Astrocyte of the spinal cord (primary cell): ENCODE measurements around the gene TNS2.

Source experiments
- DNase-seq: peaks from one replicate; pipeline ENCODE4 v3.0.0; 2011; ENCODE audit warnings: low read depth, low spot score
- H3K4me3 ChIP-seq: 2 replicates; pipeline ENCODE4 v1.5.1; 2011; ENCODE audit warnings: low read depth, mild to moderate bottlenecking, low read length, moderate library complexity
- in situ Hi-C: cut with HindIII; loops from 2 replicates; pipeline ENCODE4 v1.10.0; 2017; ENCODE audit warnings: low sequenced_read_pairs
- TF ChIP-seq, protein P1 (sequence below): IDR thresholded peaks from 2 replicates; pipeline ENCODE4 v1.5.1; 2012; ENCODE audit warnings: low read depth, mild to moderate bottlenecking, low read length, inconsistent platforms

The TNS2 gene, protein sequence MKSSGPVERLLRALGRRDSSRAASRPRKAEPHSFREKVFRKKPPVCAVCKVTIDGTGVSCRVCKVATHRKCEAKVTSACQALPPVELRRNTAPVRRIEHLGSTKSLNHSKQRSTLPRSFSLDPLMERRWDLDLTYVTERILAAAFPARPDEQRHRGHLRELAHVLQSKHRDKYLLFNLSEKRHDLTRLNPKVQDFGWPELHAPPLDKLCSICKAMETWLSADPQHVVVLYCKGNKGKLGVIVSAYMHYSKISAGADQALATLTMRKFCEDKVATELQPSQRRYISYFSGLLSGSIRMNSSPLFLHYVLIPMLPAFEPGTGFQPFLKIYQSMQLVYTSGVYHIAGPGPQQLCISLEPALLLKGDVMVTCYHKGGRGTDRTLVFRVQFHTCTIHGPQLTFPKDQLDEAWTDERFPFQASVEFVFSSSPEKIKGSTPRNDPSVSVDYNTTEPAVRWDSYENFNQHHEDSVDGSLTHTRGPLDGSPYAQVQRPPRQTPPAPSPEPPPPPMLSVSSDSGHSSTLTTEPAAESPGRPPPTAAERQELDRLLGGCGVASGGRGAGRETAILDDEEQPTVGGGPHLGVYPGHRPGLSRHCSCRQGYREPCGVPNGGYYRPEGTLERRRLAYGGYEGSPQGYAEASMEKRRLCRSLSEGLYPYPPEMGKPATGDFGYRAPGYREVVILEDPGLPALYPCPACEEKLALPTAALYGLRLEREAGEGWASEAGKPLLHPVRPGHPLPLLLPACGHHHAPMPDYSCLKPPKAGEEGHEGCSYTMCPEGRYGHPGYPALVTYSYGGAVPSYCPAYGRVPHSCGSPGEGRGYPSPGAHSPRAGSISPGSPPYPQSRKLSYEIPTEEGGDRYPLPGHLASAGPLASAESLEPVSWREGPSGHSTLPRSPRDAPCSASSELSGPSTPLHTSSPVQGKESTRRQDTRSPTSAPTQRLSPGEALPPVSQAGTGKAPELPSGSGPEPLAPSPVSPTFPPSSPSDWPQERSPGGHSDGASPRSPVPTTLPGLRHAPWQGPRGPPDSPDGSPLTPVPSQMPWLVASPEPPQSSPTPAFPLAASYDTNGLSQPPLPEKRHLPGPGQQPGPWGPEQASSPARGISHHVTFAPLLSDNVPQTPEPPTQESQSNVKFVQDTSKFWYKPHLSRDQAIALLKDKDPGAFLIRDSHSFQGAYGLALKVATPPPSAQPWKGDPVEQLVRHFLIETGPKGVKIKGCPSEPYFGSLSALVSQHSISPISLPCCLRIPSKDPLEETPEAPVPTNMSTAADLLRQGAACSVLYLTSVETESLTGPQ (N-terminal part only)

DNA sequence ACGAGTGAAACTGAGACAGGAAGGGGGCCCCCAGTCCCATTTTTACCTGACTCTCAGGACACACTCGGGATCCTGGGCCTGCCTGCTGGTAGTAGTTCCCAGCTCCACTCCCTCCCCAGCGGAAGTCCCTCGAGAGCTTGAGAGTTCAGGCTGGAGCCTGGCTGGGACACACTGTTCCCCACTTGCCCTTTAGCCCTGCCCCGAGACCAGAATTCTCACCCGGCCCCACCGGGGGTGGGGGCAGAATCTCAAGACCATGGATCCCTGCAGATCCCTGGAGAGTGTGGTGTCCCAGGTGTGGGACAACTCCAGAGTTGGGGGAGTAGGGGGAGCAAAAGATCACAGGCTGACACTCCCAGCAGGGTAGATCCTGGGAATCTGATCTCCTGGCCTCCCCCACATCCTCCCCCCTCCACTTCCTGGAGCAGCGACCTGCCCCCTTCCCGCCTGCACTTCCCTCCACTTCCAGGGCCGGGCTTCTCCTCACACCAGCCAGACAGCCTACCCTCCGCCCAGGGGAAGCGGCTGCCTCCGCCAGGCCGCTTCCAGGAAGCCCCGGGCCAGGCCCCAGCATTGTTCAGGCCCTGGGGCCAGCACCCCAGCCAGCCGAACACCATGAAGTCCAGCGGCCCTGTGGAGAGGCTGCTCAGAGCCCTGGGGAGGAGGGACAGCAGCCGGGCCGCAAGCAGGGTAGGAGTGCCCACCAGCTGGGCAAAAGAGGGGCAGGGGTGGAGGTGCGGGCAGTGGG, at the start of gene TNS2:
Gene TNS2, plus strand, starts transcription at position 495 of the 748 bp plus-strand sequence. Its CDS starts 121 bp downstream, at position 616.
- TF ChIP-seq, protein P1, sequence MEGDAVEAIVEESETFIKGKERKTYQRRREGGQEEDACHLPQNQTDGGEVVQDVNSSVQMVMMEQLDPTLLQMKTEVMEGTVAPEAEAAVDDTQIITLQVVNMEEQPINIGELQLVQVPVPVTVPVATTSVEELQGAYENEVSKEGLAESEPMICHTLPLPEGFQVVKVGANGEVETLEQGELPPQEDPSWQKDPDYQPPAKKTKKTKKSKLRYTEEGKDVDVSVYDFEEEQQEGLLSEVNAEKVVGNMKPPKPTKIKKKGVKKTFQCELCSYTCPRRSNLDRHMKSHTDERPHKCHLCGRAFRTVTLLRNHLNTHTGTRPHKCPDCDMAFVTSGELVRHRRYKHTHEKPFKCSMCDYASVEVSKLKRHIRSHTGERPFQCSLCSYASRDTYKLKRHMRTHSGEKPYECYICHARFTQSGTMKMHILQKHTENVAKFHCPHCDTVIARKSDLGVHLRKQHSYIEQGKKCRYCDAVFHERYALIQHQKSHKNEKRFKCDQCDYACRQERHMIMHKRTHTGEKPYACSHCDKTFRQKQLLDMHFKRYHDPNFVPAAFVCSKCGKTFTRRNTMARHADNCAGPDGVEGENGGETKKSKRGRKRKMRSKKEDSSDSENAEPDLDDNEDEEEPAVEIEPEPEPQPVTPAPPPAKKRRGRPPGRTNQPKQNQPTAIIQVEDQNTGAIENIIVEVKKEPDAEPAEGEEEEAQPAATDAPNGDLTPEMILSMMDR = no peak
- no peak for DNase-seq
- H3K4me3 ChIP-seq = peak within 1 kb of the TSS; percentile 51
- in situ Hi-C loops = no loop called here

DNA sequence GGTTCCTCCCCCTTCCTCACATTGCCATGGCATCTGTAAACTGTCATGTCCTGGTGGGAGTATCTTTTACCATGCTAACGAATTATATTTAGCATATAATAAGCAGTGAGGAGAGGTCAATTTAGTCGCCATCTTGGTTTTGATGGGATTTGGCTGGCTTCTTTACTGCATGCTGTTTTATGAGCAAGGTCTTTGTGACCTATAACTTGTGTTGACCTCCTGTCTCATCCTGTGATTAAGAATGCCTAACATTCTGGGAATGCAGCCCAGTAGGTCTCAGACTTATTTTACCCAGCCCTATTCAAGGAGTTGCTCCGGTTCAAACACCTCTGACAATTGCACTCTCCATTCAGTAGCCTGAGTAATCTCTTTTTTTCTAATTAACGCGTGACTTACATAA, 45.7 kb upstream of the TNS2 start:
- H3K4me3 ChIP-seq = no peak overlapping the region
- in situ Hi-C loops = no loop called here
- TF ChIP-seq, protein P1 = no peak
- no peak for DNase-seq

DNA sequence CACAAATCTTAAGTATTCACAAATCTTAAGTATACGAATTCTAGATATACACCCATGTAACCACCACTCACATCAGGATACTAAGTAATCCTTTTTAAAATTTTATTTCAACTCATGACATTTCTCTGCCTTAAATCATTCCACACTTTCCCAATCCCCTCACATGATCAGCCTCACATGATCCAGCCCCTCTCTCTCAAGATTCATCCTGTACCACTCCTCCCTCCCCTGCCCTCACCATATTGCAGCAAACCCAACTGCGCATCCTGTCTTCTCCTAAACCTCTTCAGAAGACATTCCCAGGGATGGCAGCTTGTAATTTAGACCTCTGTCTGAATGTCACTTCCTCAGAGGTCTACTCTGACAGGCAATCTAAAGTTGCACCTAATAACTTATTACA, 45.3 kb upstream of the TNS2 start:
- no peak overlapping the region for H3K4me3 ChIP-seq
- in situ Hi-C loops = no loop called here
- no peak for DNase-seq
- TF ChIP-seq, protein P1 = no peak

DNA sequence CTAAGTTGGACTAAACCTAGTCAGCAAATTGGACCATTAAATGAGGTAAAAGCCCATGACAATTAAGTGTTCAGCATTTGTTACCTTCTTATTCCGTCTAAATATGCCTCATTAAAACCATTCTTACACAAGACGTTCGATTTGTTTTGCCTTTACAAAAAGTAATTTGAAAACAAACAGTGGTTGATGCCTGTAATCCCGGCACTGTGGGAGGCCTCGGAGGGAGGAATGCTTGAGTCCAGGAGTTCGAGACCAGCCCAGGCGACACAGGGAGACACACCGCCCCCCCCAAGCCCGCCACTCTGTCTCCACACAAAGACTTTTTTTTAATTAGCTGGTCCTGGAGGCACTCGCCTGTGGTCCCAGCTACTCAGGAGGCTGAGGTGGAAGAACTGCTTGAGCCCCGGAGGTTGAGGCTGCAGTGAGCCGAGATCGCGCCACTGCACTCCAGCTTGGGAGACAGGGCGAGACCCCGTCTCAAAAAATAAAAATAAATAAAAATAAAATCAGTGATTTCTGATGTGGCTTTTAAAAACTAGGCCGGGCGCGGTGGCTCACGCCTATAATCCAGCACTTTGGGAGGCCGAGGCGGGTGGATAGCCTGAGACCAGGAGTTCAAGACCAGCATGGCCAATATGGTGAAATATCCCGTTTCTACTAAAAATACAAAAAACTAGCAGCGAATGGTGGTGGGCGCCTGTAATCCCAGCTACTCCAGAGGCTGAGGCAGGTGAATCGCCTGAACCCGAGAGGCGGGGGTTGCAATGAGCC, 44.5 kb upstream of the TNS2 start:
- TF ChIP-seq, protein P1 = no peak
- DNase-seq = no peak
- H3K4me3 ChIP-seq = peak overlapping the region; percentile 84
- in situ Hi-C loops = no loop called here

DNA sequence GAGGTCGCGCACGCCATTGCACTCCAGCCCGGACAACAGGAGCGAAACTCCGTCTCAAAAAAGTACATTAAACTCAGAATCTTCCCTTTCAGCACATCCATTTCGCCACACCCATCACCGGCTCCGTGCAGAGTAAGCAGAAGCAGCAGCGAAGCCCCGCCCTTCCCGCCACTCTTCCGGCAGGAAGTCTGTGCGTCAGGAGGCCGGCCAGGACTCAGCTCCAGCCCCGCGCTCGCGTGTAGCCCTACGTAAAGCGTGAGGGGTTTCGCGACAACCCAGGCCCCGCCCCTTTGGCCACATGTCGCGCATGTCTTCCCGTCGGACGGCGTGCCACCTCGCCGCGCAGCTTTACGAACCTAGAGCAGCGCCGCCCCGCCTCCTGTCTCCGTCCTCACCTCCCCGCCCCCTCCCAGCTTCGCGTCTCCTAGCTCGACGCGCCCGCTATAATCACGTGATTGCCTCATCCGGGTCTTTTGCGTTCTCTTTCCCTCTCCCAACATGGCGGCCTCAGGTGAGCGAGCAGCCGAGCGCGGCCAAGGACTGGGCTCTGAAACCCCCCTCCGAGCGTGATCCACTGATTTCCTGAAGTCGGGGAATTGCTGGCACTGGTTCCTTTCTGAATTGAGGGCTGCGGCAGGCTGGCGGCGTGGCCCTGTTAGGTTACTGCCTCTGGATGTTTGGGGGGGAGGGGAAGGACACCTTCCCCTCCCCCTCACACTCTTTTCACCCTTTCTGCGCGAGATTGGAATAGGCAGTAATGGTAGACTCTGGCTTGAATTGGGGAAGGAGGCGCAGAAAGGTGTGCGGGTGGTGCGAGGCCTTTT, 43.7 kb upstream of the TNS2 start, which contains the start of gene EIF4B:
Gene EIF4B, plus strand, starts transcription at position 471 of the 824 bp plus-strand sequence. Its CDS starts 28 bp downstream, at position 499.
- peak; percentile 100 for DNase-seq
- in situ Hi-C loops = no loop called here
- H3K4me3 ChIP-seq = peak within 1 kb of the TSS; percentile 84

More for the DNA sequence above, 43.7 kb upstream of the TNS2 start, which contains the start of gene EIF4B:
- TF ChIP-seq, protein P1 = no peak
